IPS-NIHi7 (cell line): ENCODE results near the gene LRRC9.
A peak's percentile ranks its signal among the peaks of the same experiment; 100 is the strongest.
"Not testable (repeated sequence)": the region's sequence is repeated elsewhere in the genome, so short reads cannot be mapped to it uniquely, and the experiment has no call there.

ENCODE experiments used
- DNase-seq: peaks from one replicate; pipeline ENCODE4 v3.0.0; 2012; ENCODE audit warnings: mixed read lengths; ENCODE audit errors: extremely low spot score

LRRC9 gene

GRCh38 chr14:60061371-60061770, 141.4 kb downstream of the LRRC9 start:
- DNase-seq = no peak

DNA sequence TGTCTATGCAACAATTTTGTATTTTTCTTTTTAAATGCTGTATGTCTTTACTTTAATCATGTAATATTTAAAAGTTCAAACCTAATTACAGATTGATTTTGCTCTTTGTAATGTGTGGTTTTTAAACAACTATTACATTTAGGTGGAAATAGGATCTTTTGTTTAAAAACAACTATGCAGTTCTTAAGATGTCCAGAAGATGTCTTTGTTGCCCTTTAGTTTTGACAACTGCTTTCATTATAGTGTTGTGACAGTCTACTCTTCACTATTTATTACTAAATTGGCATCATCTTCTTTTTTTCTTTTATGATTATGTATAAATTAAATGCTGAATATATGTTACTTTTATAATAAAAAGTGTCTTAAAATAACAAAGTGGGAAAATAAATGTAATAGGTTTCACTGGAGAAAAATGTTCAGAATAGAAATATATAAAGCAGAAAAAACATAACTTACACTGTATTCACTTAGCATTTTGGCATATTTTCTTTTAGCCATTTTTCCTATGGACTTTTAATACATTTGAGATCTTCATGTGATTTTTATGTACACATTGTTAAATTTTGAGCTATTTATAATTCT, 144.6 kb downstream of the LRRC9 start:
- no peak for DNase-seq

GRCh38 chr14:60067882-60068281, 147.9 kb downstream of the LRRC9 start:
- no peak for DNase-seq

GRCh38 chr14:60079723-60080122, 159.8 kb downstream of the LRRC9 start:
- peak; percentile 15 for DNase-seq

DNA sequence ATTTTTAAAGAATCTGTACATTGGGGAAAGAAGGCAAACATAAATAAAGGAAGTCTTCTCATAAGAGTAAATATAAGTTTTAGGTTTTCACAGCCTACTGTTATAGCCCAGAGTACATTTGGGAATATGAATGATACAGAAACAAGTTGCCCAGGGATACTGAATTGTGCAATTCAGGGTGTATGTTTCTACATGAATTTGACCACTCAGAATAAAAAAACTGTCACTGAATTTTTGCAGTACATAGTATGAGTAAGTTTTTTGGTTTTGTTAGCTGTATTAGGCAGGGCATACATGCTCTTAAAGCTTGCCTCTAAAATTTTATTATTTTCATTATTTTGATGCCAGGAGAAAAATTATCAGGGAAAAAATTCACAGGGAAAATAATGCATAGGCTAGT, 165.1 kb downstream of the LRRC9 start:
- DNase-seq = no peak

DNA sequence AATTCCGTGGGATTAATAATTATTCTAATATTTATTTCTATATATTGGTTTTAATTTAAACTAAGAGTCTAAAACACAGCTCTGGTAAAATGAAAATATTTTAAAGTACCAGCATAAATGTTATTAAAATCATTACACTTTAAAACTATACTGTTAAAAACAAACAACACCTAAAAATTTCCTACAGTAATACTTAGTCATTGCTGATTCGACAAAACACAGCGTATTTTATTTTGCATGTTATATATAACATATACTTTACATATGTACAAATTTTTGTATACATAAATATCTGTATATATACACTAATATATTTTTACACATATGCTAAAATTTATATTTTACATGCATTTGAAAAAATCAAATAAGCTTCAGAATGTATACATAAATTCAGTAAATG, 165.7 kb downstream of the LRRC9 start:
- DNase-seq = no peak

DNA sequence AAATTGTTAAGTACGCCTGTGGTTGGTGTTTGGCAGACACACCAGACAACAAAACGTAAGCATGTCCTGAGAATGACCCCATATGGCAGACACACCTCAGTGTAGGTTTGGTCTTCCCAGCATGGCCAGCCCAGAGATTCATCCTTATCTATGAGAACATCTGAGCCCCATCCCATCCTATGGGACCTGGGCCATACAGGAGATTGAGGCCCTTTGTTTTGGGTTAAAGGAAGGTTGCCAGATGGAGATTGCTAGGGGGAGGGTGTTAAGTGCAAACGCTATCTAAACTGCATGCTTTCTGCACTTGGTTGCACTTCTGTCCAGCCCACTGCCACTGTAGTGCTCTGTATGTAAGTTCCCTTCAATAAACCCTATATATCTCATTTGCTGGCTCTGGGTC, 167.7 kb downstream of the LRRC9 start:
- DNase-seq = no peak

DNA sequence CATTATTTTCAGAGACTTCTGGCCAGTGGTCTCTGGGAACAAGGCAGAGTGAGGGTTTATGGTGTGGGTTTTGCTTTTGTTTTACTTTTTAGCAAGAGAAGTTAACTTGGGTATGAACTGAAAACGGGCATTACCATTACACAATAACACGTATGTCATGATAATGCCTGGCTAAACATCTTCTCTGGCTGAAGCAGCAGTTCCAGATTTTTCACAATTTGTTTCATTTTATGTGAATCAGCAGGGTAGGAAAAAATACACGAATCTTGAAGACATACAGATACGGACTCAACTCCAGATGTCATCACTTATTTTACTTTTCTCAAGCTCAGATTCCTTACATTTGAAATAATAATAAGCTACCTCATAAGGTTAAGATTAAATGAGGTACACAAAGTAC, 169.3 kb downstream of the LRRC9 start:
- no peak for DNase-seq

GRCh38 chr14:60090864-60091519, 171.0 kb downstream of the LRRC9 start:
- peak; percentile 16 for DNase-seq

DNA sequence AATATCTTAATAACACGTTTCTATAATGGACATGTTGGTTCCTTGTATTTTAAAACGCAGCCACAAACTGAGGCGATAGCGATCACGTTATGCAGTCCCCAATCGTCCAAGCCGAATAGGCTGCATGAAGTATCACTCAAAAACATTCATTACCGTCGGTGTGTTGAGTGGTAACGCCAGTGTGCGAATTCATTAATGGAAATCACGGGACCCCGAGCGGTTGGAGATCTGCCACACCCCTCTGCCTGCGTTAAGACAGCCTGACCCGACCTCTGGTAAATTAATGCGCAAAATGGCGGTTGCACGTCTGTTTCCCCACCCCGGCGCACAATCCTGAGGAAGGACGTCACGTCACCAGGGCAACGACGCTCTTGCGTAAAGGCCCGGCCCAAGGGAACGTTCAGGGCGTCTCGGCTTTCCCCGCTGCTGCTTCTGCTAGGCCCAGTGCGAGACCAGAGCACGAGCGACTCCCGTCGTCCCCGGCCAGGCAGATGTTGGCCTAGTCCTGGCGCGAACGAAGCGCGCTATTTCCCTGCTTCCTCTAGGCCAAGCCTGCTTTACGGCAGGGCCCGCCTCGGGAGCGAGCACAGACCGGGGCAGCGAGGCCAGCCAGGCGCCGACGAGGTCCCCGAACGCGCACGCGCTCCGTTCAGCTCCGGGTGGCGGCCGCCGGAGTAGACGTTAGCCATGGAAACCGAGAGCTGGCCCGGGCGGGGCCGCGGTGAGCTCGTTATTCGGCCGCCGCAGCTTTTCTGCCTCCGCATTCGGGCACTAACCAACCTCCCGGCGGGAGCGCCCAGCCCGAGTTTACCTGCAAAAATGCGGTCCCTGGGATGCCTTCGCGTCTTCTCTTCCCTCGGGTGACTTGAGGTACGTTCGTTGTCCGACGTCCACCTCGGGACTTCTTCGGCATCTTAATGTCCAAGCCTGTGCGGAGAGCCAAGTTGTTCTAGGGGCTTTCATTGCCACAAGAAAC, 171.9 kb downstream of the LRRC9 start, which contains the start of gene PCNX4:
Gene PCNX4 (plus strand): TSS at position 374 of the 976 bp plus-strand sequence. CDS start 15,716 bp downstream, outside the sequence.
- peak; percentile 91 for DNase-seq

- peak; percentile 16 for DNase-seq
Observed at GRCh38 chr14:60092526-60092920, 172.6 kb downstream of the LRRC9 start.

DNA sequence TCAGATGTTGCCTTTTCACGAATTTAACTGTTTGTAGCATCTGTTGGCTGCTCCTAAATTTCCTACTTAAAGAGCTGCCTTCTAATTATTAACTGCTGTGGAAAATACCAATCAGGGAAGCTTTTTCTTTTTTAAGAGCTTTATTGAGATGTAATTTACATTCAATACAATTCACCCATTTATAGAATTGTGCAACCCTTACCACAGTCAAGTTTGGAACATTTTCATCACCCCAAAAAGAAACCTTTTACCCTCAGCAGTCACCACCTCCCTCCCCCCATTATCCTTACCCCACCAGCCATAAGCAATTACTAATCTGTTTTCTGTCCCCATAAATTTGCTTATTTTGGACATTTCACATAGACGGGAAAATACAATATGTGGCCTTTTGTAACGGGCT, 173.1 kb downstream of the LRRC9 start:
- no peak for DNase-seq

DNA sequence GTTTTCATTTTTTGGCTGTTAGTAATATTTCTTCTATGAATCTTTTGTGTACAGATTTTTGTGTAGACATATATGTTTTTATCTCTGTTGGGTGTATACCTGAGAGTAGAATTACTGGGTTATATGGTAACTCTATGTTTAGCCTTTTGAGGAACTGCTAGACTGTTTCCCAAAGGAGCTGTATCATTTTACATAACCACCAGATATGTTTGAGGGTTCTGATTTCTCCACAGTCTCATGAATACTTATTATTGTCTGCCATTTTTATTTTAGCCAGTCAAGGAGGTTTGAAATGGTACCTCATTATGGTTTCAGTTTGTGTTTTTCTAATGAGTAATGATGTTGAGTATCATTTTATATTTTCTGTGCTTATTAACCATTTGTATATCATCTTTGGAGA, 173.7 kb downstream of the LRRC9 start:
- no peak for DNase-seq

DNA sequence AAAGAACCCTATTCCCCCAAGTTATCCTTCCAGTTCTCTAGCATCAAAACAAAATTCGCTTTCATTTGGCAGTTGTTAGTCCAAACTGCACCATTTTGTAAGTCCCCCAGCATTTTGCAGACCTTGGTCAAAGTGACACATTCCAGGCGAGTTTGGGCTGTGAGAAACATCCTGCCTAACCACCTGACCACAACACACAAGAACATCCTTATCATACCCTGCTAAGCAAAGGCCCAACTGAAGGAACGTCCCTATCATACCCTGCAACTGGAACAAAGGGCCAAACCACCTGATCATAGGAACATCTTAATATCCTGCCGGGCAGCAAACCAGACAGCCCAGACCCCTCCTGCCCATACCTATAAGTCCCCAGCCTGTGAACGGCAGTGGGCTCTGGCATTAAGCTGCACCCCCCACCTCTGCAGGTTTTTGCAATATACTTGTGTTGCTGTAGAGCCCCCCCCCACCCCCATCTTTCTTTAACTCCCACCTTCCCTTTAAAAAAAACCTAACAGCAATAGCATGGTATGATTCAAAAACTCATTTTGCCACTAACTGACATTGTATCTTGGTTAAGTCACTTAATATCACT, 174.5 kb downstream of the LRRC9 start:
- peak; percentile 37 for DNase-seq

DNA sequence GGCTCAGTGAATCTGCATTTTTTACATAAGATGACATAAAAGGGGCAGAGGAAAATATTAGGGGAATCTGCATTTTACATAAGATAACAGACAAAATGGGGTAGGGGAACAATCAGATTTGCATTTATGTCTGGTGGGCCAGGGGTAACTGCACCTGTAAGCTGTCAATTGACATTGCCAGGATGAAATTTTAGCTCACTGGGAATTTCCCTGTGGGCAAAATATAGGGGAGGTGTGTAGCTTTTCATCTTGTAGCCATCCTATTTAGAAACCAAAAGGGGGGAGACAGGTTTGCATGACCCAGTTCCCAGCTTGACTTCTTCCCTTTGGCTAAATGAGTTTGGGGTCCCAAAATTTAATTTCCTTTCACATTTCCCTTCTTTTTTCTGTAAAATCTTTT, 175.3 kb downstream of the LRRC9 start:
- no peak for DNase-seq

DNA sequence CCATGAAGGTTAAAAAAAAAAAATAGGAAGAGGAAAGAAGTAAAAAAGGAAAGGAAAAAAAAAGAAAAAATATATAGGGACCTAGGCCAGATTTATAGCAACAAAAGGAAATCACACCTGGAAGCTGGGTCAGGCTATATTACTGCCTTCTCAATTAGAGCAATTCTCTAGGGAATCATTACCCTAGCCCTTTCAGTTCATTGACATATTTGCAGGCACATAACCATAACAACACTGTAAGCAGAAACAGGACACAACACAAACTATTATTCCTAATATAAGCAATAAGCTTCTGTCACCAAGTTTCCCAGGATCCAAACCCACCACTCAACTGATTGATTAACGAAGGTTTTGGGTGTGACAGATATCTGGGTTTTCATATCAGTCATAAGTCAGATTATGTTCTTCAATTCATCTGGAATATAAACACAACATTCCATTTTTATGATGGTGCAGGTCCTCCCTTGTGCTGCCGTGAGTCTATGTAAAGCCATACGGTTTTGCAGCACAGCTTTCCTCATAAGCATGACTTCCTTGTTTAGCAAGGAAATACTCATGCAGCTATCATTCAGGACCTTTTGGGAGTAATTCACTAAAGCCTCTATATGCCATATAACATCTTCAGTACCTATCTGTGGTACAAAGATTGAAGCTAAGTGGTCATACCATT, 176.0 kb downstream of the LRRC9 start:
- DNase-seq = no peak

DNA sequence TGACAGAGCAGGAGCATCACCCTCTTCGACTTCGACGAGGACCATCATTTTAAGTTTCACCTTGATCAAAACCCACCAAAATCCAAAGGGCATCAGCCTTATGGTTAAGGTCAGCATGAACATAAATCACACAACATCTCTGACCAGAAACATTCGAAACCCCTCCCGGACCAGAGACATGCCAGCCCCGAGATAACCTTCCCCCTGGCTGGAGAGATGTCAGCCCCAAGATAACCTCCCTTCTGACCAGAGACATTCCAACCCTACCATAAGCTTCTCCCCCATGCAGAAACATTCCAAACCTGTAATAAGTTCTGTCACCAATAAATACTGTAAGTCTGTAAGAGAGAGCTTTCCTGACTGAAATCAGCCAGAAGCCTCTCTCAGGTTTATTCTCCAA, 178.0 kb downstream of the LRRC9 start:
- no peak for DNase-seq

DNA sequence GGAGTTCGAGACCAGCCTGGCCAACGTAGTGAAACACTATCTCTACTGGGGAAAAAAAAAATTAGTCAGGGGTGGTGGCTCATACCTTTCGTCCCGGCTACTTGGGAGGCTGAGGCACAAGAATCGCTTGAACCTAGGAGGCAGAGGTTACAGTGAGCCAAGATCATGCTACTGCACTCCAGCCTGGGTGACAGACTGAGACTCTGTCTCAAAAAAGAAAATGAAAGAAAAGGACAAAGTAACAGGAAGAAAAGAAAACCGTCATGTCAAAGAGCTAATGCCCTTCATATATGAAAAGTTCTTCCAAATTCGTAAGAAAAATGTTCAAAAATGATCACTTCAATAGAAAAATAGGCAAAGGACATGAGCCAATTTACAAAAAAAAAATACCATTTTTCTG, 179.9 kb downstream of the LRRC9 start:
- DNase-seq = not testable (repeated sequence)

DNA sequence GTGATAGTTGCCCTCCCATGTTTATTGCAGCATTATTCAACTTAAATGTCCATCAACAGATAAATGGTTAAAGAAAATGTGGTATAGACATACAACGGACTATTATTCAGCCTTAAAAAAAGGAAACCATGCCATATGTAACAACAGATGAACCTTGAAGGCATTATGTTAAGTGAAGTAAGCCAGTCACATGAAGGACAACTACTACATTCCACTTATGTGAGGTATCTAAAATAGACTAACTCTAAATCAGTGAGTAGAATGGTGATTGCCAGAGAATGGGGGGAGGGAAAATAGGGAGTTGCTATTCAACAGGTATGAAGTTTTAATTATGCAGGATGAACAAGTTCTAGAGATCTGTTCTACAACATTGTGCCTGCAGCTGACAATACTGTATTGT, 181.8 kb downstream of the LRRC9 start:
- DNase-seq = no peak

- DNase-seq = no peak
Observed at GRCh38 chr14:60102389-60102788, 182.4 kb downstream of the LRRC9 start.

- no peak for DNase-seq
Observed at GRCh38 chr14:60106339-60106738, 186.4 kb downstream of the LRRC9 start.

DNA sequence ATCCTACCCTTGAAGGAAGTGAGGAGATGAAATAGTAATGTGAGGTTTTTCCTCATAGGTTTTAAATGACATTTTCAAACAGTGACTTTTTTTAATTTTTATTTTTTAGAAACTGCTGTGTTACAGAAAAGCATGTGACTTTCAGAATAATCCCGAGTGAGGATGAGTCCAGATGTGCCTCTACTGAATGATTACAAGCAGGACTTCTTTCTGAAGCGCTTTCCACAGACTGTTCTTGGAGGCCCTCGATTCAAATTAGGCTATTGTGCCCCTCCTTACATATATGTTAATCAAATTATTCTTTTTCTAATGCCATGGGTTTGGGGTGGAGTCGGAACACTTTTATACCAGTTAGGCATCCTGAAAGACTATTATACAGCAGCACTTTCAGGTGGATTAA, 187.5 kb downstream of the LRRC9 start:
- DNase-seq = no peak
